Effector memory CD4-positive, alpha-beta T cell (primary cell): Measurements from ENCODE around the gene EHMT2.
A peak's percentile ranks its signal among the peaks of the same experiment; 100 is the strongest.

ENCODE experiments used
- DNase-seq, 3 donors: peaks; one replicate each; pipeline ENCODE4 v3.0.0-alpha.2; 2020
- H3K27ac ChIP-seq: 2 replicates; pipeline ENCODE4 v1.7.0; 2013; ENCODE audit warnings: mild to moderate bottlenecking, low read length, moderate library complexity; ENCODE audit not compliant: insufficient read depth, poor library complexity, severe bottlenecking
- H3K27me3 ChIP-seq: replicated peaks from 2 replicates; pipeline ENCODE4 v1.7.0; 2013; ENCODE audit warnings: mild to moderate bottlenecking, low read length; ENCODE audit not compliant: insufficient read depth, control insufficient read depth, poor library complexity, severe bottlenecking
- H3K36me3 ChIP-seq: 2 replicates; pipeline ENCODE4 v1.7.0; 2013; ENCODE audit warnings: mild to moderate bottlenecking, low read length, moderate library complexity; ENCODE audit not compliant: control insufficient read depth, insufficient read depth
- H3K4me1 ChIP-seq: 2 replicates; pipeline ENCODE4 v1.7.0; 2013; ENCODE audit warnings: low read length, mild to moderate bottlenecking; ENCODE audit not compliant: control insufficient read depth, insufficient read depth, poor library complexity, severe bottlenecking
- H3K4me3 ChIP-seq: 2 replicates; pipeline ENCODE4 v1.7.0; 2013; ENCODE audit warnings: low read length, low read depth, mild to moderate bottlenecking; ENCODE audit not compliant: insufficient read depth, poor library complexity, severe bottlenecking
- H3K9me3 ChIP-seq: 2 replicates; pipeline ENCODE4 v1.7.0; 2013; ENCODE audit warnings: mild to moderate bottlenecking, low read length, moderate library complexity; ENCODE audit not compliant: control insufficient read depth

The EHMT2 gene

GRCh38 chr6:31896493-31896855 lies 1.0 kb downstream of the EHMT2 start:
- H3K4me1 ChIP-seq = peaks cover 17% of the 10 kb centered on the region

GRCh38 chr6:31892821-31893220 lies 4.7 kb downstream of the EHMT2 start:
- Histone ChIP-seq H3K27me3 (no peaks in the 10 kb centered on the region), H3K4me3 (no peak overlapping the region), H3K9me3 (no peaks in the 10 kb centered on the region), H3K4me1 (peaks cover 10% of the 10 kb centered on the region), H3K36me3 (peaks cover 39% of the 10 kb centered on the region), H3K27ac (no peak overlapping the region)
- no peak for DNase-seq

More at GRCh38 chr6:31896493-31896855, 1.0 kb downstream of the EHMT2 start:
- Histone ChIP-seq H3K9me3 (no peaks in the 10 kb centered on the region), H3K27me3 (no peaks in the 10 kb centered on the region), H3K27ac (peak overlapping the region; percentile 90), H3K36me3 (peaks cover 22% of the 10 kb centered on the region), H3K4me3 (peak overlapping the region; percentile 76)
- no peak for DNase-seq

- H3K4me3 ChIP-seq = no peak overlapping the region
- H3K9me3 ChIP-seq = no peaks in the 10 kb centered on the region
- no peaks in the 10 kb centered on the region for H3K4me1 ChIP-seq
- H3K27me3 ChIP-seq = no peaks in the 10 kb centered on the region
- peaks cover 56% of the 10 kb centered on the region for H3K36me3 ChIP-seq
- no peak overlapping the region for H3K27ac ChIP-seq
- no peak for DNase-seq
Measured at GRCh38 chr6:31889331-31889972, 8.0 kb downstream of the EHMT2 start.

- peaks cover 65% of the 10 kb centered on the region for H3K36me3 ChIP-seq
- no peaks in the 10 kb centered on the region for H3K27me3 ChIP-seq
- H3K4me3 ChIP-seq = no peak overlapping the region
- no peaks in the 10 kb centered on the region for H3K4me1 ChIP-seq
- peak in 1 of 3 donors; percentile 31 for DNase-seq
- no peaks in the 10 kb centered on the region for H3K9me3 ChIP-seq
- no peak overlapping the region for H3K27ac ChIP-seq
Measured at GRCh38 chr6:31888276-31889258, 8.9 kb downstream of the EHMT2 start.

GRCh38 chr6:31887173-31888007 lies 10.1 kb downstream of the EHMT2 start:
- Histone ChIP-seq H3K27me3 (no peaks in the 10 kb centered on the region), H3K36me3 (peaks cover 69% of the 10 kb centered on the region), H3K9me3 (no peaks in the 10 kb centered on the region), H3K27ac (no peak overlapping the region), H3K4me3 (no peak overlapping the region), H3K4me1 (no peaks in the 10 kb centered on the region)
- no peak for DNase-seq

- no peak for DNase-seq
- Histone ChIP-seq H3K4me3 (no peak overlapping the region), H3K27me3 (no peaks in the 10 kb centered on the region), H3K4me1 (no peaks in the 10 kb centered on the region), H3K27ac (no peak overlapping the region), H3K36me3 (peaks cover 68% of the 10 kb centered on the region), H3K9me3 (no peaks in the 10 kb centered on the region)
Measured at GRCh38 chr6:31886541-31886991, 10.9 kb downstream of the EHMT2 start.

- no peaks in the 10 kb centered on the region for H3K27me3 ChIP-seq
- H3K4me3 ChIP-seq = no peak overlapping the region
- H3K27ac ChIP-seq = no peak overlapping the region
- H3K4me1 ChIP-seq = no peaks in the 10 kb centered on the region
- peaks cover 88% of the 10 kb centered on the region for H3K36me3 ChIP-seq
- DNase-seq = no peak
- H3K9me3 ChIP-seq = no peaks in the 10 kb centered on the region
Measured at GRCh38 chr6:31884528-31885035, 12.9 kb downstream of the EHMT2 start.

GRCh38 chr6:31883676-31884075 lies 13.8 kb downstream of the EHMT2 start:
- H3K4me1 ChIP-seq = no peaks in the 10 kb centered on the region
- no peak overlapping the region for H3K4me3 ChIP-seq
- H3K9me3 ChIP-seq = no peaks in the 10 kb centered on the region
- DNase-seq = no peak
- H3K27ac ChIP-seq = no peak overlapping the region
- H3K27me3 ChIP-seq = no peaks in the 10 kb centered on the region
- peaks cover 80% of the 10 kb centered on the region for H3K36me3 ChIP-seq

GRCh38 chr6:31882344-31882743 lies 15.2 kb downstream of the EHMT2 start:
- DNase-seq = no peak
- Histone ChIP-seq H3K9me3 (no peaks in the 10 kb centered on the region), H3K4me3 (no peak overlapping the region), H3K27me3 (no peaks in the 10 kb centered on the region), H3K27ac (no peak overlapping the region), H3K36me3 (peaks cover 67% of the 10 kb centered on the region), H3K4me1 (no peaks in the 10 kb centered on the region)
